Neural cell (in vitro differentiated cells): ENCODE results near the gene IRF7. TPM values are rescaled to one million over a fixed set of nuclear protein-coding genes. Genes with fewer than 3 reads are reported as not detected.

Experiments used
- H2AFZ ChIP-seq: fragments of 200-600, 300-800 bp; sonication (generic), shearing (Covaris generic); 2 replicates; pipeline ENCODE4 v1.6.0; 2014; ENCODE audit warnings: low read depth, mild to moderate bottlenecking, antibody characterized with exemption, low read length, moderate library complexity
- H3F3A ChIP-seq: fragments of 200-600 bp; shearing (Covaris generic); 2 replicates; pipeline ENCODE4 v1.6.1; 2016; ENCODE audit warnings: mild to moderate bottlenecking, moderate library complexity, mixed read lengths, antibody characterized with exemption, low read length; ENCODE audit not compliant: insufficient read depth, poor library complexity, severe bottlenecking
- H3K27ac ChIP-seq: fragments of 200-600, 300-800 bp; sonication (generic), shearing (Covaris generic); 2 replicates; pipeline ENCODE4 v1.5.1; 2014; ENCODE audit warnings: mild to moderate bottlenecking, low read length, moderate library complexity
- H3K27me3 ChIP-seq: fragments of 300-800, 200-600 bp; sonication (generic), shearing (Covaris generic); 2 replicates; pipeline ENCODE4 v1.6.0; 2014; ENCODE audit warnings: mild to moderate bottlenecking, low read depth, low read length, moderate library complexity; ENCODE audit not compliant: insufficient read depth
- H3K36me3 ChIP-seq: fragments of 300-800, 200-600 bp; sonication (generic), shearing (Covaris generic); 2 replicates; pipeline ENCODE4 v1.5.1; 2014; ENCODE audit warnings: mild to moderate bottlenecking, antibody characterized with exemption, low read length, moderate library complexity; ENCODE audit not compliant: insufficient read depth
- H3K4me2 ChIP-seq: fragments of 300-800, 200-600 bp; sonication (generic), shearing (Covaris generic); 2 replicates; pipeline ENCODE4 v1.6.0; 2014; ENCODE audit warnings: mild to moderate bottlenecking, low read length
- H3K4me3 ChIP-seq: fragments of 300-800, 200-600 bp; sonication (generic), shearing (Covaris generic); 2 replicates; pipeline ENCODE4 v1.5.1; 2014; ENCODE audit warnings: mild to moderate bottlenecking, low read length, moderate library complexity
- H3K79me2 ChIP-seq: fragments of 200-600 bp; shearing (Covaris generic); replicated peaks from 2 replicates; pipeline ENCODE4 v1.6.0; 2014; ENCODE audit warnings: mild to moderate bottlenecking, low read length, moderate library complexity; ENCODE audit not compliant: insufficient read depth
- H3K9ac ChIP-seq: fragments of 300-800, 200-600 bp; sonication (generic), shearing (Covaris generic); 2 replicates; pipeline ENCODE4 v1.6.1; 2016; ENCODE audit warnings: mild to moderate bottlenecking, low read length, mixed read lengths
- H3K9me2 ChIP-seq: fragments of 200-600 bp; shearing (Covaris generic); 2 replicates; pipeline ENCODE4 v1.6.1; 2016; ENCODE audit warnings: mild to moderate bottlenecking, low read length, mixed read lengths; ENCODE audit not compliant: insufficient read depth
- H3K9me3 ChIP-seq: fragments of 200-600, 300-800 bp; sonication (generic), shearing (Covaris generic); 2 replicates; pipeline ENCODE4 v1.6.1; 2016; ENCODE audit warnings: mild to moderate bottlenecking, mixed run types, low read length, moderate library complexity, mixed read lengths
- H4K20me1 ChIP-seq: fragments of 200-600 bp; shearing (Covaris generic); 2 replicates; pipeline ENCODE4 v1.6.1; 2016; ENCODE audit warnings: mild to moderate bottlenecking, mixed run types; ENCODE audit not compliant: insufficient read depth
- EP300 ChIP-seq: fragments of 450-650 bp; conservative IDR thresholded peaks from 2 replicates; pipeline ENCODE4 v1.6.1; 2014; ENCODE audit warnings: antibody characterized with exemption, mild to moderate bottlenecking, moderate library complexity; ENCODE audit not compliant: poor library complexity, severe bottlenecking
- EZH2 ChIP-seq: fragments of 200-600, 300-800 bp; shearing (Covaris generic), sonication (generic); IDR thresholded peaks from 2 replicates; pipeline ENCODE4 v1.6.1; 2014; ENCODE audit warnings: antibody characterized with exemption, low read length, borderline replicate concordance, mild to moderate bottlenecking; ENCODE audit not compliant: insufficient read depth, poor library complexity, severe bottlenecking
- MXI1 ChIP-seq: fragments of 450-650 bp; conservative IDR thresholded peaks from 2 replicates; pipeline ENCODE4 v1.6.1; 2014; ENCODE audit warnings: antibody characterized with exemption, mild to moderate bottlenecking; ENCODE audit not compliant: poor library complexity, severe bottlenecking
- POLR2AphosphoS5 ChIP-seq: IDR thresholded peaks from 2 replicates; pipeline ENCODE4 v1.6.1; 2012
- RAD21 ChIP-seq: fragments of 450-650 bp; conservative IDR thresholded peaks from 2 replicates; pipeline ENCODE4 v1.6.1; 2014; ENCODE audit warnings: antibody characterized with exemption, mild to moderate bottlenecking, moderate library complexity
- SMC3 ChIP-seq: fragments of 450-650 bp; conservative IDR thresholded peaks from 2 replicates; pipeline ENCODE4 v1.6.1; 2014; ENCODE audit warnings: antibody characterized with exemption, mild to moderate bottlenecking, moderate library complexity; ENCODE audit not compliant: poor library complexity
- TAF1 ChIP-seq: IDR thresholded peaks from 2 replicates; pipeline ENCODE4 v1.6.1; 2012; ENCODE audit warnings: low read depth
- polyA plus RNA-seq: library from polyadenylated mRNA; depleted of rRNA; stranded (reverse); fragments of >200 nt; gene quantifications from 2 replicates; pipeline ENCODE4 v1.2.3, GENCODE V29; 2014
- TF ChIP-seq, protein P1 (sequence below): IDR thresholded peaks from 2 replicates; pipeline ENCODE4 v1.6.1; 2012; ENCODE audit warnings: borderline replicate concordance
- TF ChIP-seq, protein P2 (sequence below): fragments of 450-650 bp; IDR thresholded peaks from 2 replicates; pipeline ENCODE4 v1.5.1; 2014; ENCODE audit warnings: antibody characterized with exemption, mild to moderate bottlenecking, moderate library complexity; ENCODE audit not compliant: poor library complexity, severe bottlenecking

The IRF7 gene
- polyA plus RNA-seq, 1 donor from 2014 or later: 1.1 TPM

DNA sequence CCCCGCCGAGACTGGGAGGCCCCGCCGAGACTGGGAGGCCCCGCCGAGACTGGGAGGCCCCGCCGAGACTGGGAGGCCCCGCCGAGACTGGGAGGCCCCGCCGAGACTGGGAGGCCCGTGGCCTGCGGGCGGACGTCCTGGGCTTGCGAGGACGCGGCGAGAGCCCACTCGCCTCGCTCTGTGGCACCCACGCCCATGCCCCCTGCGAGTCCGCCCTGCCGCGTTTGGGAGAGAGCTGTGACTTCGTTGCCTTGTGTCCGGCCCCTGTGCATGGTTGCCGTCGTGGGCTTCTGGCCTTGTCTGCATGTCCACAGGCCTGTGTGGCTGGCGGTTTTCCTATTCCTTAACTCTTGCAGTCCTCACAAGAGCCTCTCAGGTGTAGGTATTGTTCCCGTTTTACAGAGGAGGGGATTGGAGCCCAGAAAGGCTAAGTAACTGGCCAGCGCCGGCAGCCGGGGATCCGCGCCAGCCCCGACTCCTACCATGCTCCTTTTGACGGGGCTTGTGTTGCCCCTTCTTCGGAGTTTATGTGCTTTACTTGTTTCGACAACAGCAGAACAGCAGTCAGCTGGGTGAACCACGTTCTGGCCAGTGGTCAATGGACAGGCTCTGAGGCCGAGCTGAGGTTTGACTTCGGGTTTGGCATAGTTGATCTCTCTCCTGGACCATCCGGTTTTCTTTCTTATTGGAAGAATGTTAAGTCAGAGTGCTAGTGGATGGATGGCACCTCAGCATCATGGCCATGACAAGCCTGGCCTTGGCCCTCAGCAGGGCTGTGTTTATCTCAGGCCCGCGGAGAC lies 38.7 kb downstream of the IRF7 start:
- peaks cover 16% of the 10 kb centered on the region for H4K20me1 ChIP-seq
- no peaks in the 10 kb centered on the region for H3K9me3 ChIP-seq
- H3K27ac ChIP-seq: peak overlapping the region; percentile 52
- H2AFZ ChIP-seq: no peak overlapping the region
- H3K9ac ChIP-seq: peak overlapping the region; percentile 93
- no peaks in the 10 kb centered on the region for H3K27me3 ChIP-seq
- H3F3A ChIP-seq: no peaks in the 10 kb centered on the region
- H3K36me3 ChIP-seq: no peaks in the 10 kb centered on the region
- TF ChIP-seq EZH2: no peak
- TF ChIP-seq RAD21: no peak
- TF ChIP-seq SMC3: no peak
- TF ChIP-seq POLR2AphosphoS5: no peak
- TF ChIP-seq, protein P1, sequence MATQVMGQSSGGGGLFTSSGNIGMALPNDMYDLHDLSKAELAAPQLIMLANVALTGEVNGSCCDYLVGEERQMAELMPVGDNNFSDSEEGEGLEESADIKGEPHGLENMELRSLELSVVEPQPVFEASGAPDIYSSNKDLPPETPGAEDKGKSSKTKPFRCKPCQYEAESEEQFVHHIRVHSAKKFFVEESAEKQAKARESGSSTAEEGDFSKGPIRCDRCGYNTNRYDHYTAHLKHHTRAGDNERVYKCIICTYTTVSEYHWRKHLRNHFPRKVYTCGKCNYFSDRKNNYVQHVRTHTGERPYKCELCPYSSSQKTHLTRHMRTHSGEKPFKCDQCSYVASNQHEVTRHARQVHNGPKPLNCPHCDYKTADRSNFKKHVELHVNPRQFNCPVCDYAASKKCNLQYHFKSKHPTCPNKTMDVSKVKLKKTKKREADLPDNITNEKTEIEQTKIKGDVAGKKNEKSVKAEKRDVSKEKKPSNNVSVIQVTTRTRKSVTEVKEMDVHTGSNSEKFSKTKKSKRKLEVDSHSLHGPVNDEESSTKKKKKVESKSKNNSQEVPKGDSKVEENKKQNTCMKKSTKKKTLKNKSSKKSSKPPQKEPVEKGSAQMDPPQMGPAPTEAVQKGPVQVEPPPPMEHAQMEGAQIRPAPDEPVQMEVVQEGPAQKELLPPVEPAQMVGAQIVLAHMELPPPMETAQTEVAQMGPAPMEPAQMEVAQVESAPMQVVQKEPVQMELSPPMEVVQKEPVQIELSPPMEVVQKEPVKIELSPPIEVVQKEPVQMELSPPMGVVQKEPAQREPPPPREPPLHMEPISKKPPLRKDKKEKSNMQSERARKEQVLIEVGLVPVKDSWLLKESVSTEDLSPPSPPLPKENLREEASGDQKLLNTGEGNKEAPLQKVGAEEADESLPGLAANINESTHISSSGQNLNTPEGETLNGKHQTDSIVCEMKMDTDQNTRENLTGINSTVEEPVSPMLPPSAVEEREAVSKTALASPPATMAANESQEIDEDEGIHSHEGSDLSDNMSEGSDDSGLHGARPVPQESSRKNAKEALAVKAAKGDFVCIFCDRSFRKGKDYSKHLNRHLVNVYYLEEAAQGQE: no peak
- no peak for TF ChIP-seq MXI1
- TF ChIP-seq, protein P2, sequence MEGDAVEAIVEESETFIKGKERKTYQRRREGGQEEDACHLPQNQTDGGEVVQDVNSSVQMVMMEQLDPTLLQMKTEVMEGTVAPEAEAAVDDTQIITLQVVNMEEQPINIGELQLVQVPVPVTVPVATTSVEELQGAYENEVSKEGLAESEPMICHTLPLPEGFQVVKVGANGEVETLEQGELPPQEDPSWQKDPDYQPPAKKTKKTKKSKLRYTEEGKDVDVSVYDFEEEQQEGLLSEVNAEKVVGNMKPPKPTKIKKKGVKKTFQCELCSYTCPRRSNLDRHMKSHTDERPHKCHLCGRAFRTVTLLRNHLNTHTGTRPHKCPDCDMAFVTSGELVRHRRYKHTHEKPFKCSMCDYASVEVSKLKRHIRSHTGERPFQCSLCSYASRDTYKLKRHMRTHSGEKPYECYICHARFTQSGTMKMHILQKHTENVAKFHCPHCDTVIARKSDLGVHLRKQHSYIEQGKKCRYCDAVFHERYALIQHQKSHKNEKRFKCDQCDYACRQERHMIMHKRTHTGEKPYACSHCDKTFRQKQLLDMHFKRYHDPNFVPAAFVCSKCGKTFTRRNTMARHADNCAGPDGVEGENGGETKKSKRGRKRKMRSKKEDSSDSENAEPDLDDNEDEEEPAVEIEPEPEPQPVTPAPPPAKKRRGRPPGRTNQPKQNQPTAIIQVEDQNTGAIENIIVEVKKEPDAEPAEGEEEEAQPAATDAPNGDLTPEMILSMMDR: no peak
- TF ChIP-seq EP300: no peak
- TF ChIP-seq TAF1: no peak
- no peaks in the 10 kb centered on the region for H3K9me2 ChIP-seq
- peak overlapping the region; percentile 97 for H3K4me3 ChIP-seq
- peaks cover 39% of the 10 kb centered on the region for H3K79me2 ChIP-seq
- H3K4me2 ChIP-seq: peak overlapping the region; percentile 68

DNA sequence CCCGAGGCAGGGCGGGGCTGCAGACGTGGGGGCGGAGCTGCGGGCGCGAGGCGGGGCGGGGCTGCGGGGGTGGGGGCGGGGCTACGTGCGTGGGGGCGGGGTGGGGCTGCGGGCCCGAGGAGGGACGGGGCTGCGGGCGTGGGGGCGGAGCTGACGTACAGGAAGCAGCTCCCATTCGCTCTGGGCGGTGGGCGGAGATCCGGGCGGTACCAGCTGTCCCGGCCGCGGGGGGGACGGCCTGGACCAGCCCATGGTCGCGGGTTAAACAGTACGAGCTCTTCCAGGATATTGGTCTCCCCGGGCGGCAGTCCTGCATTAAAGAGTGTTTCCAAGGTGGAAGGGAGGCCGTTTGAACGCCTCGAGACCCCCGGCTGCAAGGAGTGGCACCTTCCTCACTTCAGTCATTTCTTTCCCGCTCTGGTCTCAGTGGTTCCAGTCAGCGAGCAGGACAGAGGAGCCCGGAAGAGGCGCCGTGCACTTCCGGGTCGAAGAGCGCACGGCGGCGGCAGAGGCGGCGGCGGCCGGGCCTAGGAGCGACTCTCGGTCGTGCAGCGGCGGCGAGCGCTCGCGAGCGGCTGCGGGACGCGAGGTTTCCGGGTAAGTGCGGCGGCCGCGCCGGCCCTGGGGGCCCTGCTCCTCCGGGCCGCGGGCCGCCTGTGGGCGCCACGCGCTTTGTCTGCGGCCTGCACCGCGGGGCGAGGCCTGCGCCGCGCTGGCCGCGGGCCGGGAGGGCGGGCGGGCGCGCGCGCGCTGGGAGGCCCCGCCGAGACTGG lies 39.6 kb downstream of the IRF7 start, which contains the start of gene PHRF1:
Gene PHRF1 (plus strand): TSS at position 475 of the 773 bp plus-strand sequence. CDS start 5,043 bp downstream, outside the sequence.
- TF ChIP-seq POLR2AphosphoS5 (peak; percentile 87), SMC3 (peak; percentile 22), TAF1 (peak; percentile 87), MXI1 (peak; percentile 77), EP300 (peak; percentile 60), EZH2 (no peak), RAD21 (no peak)
- TF ChIP-seq, protein P2: peak; percentile 34
- TF ChIP-seq, protein P1: peak; percentile 84
- H3K9me2 ChIP-seq: no peaks in the 10 kb centered on the region
- H3K79me2 ChIP-seq: peaks cover 39% of the 10 kb centered on the region
- peak within 1 kb of the TSS; percentile 97 for H3K4me3 ChIP-seq
- no peaks in the 10 kb centered on the region for H3K9me3 ChIP-seq
- peak within 1 kb of the TSS; percentile 90 for H3K27ac ChIP-seq
- peak within 1 kb of the TSS; percentile 93 for H3K9ac ChIP-seq
- peak within 1 kb of the TSS; percentile 95 for H2AFZ ChIP-seq
- H4K20me1 ChIP-seq: peaks cover 16% of the 10 kb centered on the region
- H3K27me3 ChIP-seq: no peaks in the 10 kb centered on the region
- H3K36me3 ChIP-seq: no peaks in the 10 kb centered on the region
- H3F3A ChIP-seq: no peaks in the 10 kb centered on the region
- peak within 1 kb of the TSS; percentile 68 for H3K4me2 ChIP-seq
